Skeletal muscle cell (primary cell): ENCODE measurements around the gene ITM2C.

Experiments used
- DNase-seq: peaks from one replicate; pipeline ENCODE4 v3.0.0-alpha.2; 2010; ENCODE audit warnings: low read depth
- H3K4me3 ChIP-seq: 2 replicates; pipeline ENCODE4 v1.5.1; 2011; ENCODE audit warnings: low read depth, mild to moderate bottlenecking, control low read depth, low read length, moderate library complexity

Gene ITM2C

GRCh38 chr2:230919681-230920080 lies 54.9 kb downstream of the ITM2C start:
- H3K4me3 ChIP-seq, result no peak overlapping the region
- no peak for DNase-seq

GRCh38 chr2:230920167-230920566 lies 55.4 kb downstream of the ITM2C start:
- H3K4me3 ChIP-seq, result no peak overlapping the region
- DNase-seq, result no peak

- DNase-seq, result no peak
Observed at GRCh38 chr2:230921806-230922595, 57.3 kb downstream of the ITM2C start.

GRCh38 chr2:230922951-230923717 lies 58.4 kb downstream of the ITM2C start:
- H3K4me3 ChIP-seq, result no peak overlapping the region

More at GRCh38 chr2:230921806-230922595, 57.3 kb downstream of the ITM2C start:
- no peak overlapping the region for H3K4me3 ChIP-seq

GRCh38 chr2:230924092-230924469 lies 59.3 kb downstream of the ITM2C start:
- H3K4me3 ChIP-seq, result no peak overlapping the region
- DNase-seq, result no peak

More at GRCh38 chr2:230922951-230923717, 58.4 kb downstream of the ITM2C start:
- no peak for DNase-seq

- DNase-seq, result no peak
- H3K4me3 ChIP-seq, result no peak within 1 kb of the TSS
Observed at GRCh38 chr2:230924470-230925341, 60.0 kb downstream of the ITM2C start, which contains the start of gene GPR55. Gene GPR55 (minus strand): TSS chr2:230925242. CDS start chr2:230910962, 14,280 bp downstream.

GRCh38 chr2:230925443-230925878 lies 60.7 kb downstream of the ITM2C start:
- no peak for DNase-seq
- H3K4me3 ChIP-seq, result no peak overlapping the region

GRCh38 chr2:230925879-230926765 lies 61.4 kb downstream of the ITM2C start:
- H3K4me3 ChIP-seq, result no peak overlapping the region
- no peak for DNase-seq

GRCh38 chr2:230927711-230928341 lies 63.1 kb downstream of the ITM2C start:
- no peak overlapping the region for H3K4me3 ChIP-seq
- DNase-seq, result no peak
